H9 (cell line): ENCODE measurements around the gene C1QL4. TPM values are rescaled to one million over a fixed set of nuclear protein-coding genes. Genes with fewer than 3 reads are reported as not detected.

Source experiments
- DNase-seq: peaks from one replicate; pipeline ENCODE4 v3.0.0-alpha.2; 2017
- H2AFZ ChIP-seq: one replicate; pipeline ENCODE4 v1.6.1; 2013; ENCODE audit warnings: mild to moderate bottlenecking, low read length, control low read depth, moderate library complexity
- H2AK5ac ChIP-seq: 2 replicates; pipeline ENCODE4 v1.6.1; 2013; ENCODE audit warnings: low read length, control low read depth, mixed read lengths; ENCODE audit not compliant: insufficient read length
- H2BK120ac ChIP-seq: one replicate; pipeline ENCODE4 v1.6.1; 2013; ENCODE audit warnings: low read depth, mild to moderate bottlenecking, low read length, control low read depth, inconsistent platforms; ENCODE audit not compliant: poor library complexity, severe bottlenecking
- H2BK12ac ChIP-seq: 2 replicates; pipeline ENCODE4 v1.6.1; 2013; ENCODE audit warnings: low read length, control low read depth, mixed read lengths, low read depth; ENCODE audit not compliant: insufficient read length
- H2BK15ac ChIP-seq: 2 replicates; pipeline ENCODE4 v1.6.1; 2013; ENCODE audit warnings: low read depth, low read length, control low read depth
- H2BK20ac ChIP-seq: one replicate; pipeline ENCODE4 v1.6.1; 2013; ENCODE audit warnings: low read depth, mild to moderate bottlenecking, low read length, control low read depth, inconsistent platforms; ENCODE audit not compliant: poor library complexity, severe bottlenecking
- H2BK5ac ChIP-seq: 2 replicates; pipeline ENCODE4 v1.6.1; 2013; ENCODE audit warnings: low read length, control low read depth, mixed read lengths; ENCODE audit not compliant: insufficient read length
- H3K14ac ChIP-seq: 2 replicates; pipeline ENCODE4 v1.6.1; 2013; ENCODE audit warnings: low read length, control low read depth; ENCODE audit not compliant: insufficient read depth
- H3K18ac ChIP-seq: 2 replicates; pipeline ENCODE4 v1.6.1; 2013; ENCODE audit warnings: low read depth, mild to moderate bottlenecking, mixed read lengths, low read length, control low read depth; ENCODE audit not compliant: insufficient read length
- H3K23ac ChIP-seq: 2 replicates; pipeline ENCODE4 v1.6.1; 2013; ENCODE audit warnings: low read length, control low read depth, mixed read lengths, low read depth; ENCODE audit not compliant: insufficient read length
- H3K23me2 ChIP-seq: 2 replicates; pipeline ENCODE4 v1.6.1; 2013; ENCODE audit warnings: low read depth, mild to moderate bottlenecking, mixed read lengths, low read length, control low read depth; ENCODE audit not compliant: insufficient read length, poor library complexity, severe bottlenecking
- H3K27ac ChIP-seq: 2 replicates; pipeline ENCODE4 v1.5.1; 2013; ENCODE audit warnings: low read length, control low read depth, mixed read lengths, low read depth; ENCODE audit not compliant: insufficient read length
- H3K27me3 ChIP-seq: 2 replicates; pipeline ENCODE4 v1.6.1; 2013; ENCODE audit warnings: low read length, control low read depth, inconsistent platforms; ENCODE audit not compliant: insufficient read depth
- H3K4ac ChIP-seq: 2 replicates; pipeline ENCODE4 v1.6.1; 2013; ENCODE audit warnings: low read depth, mild to moderate bottlenecking, control low read depth, inconsistent platforms, low read length, moderate library complexity
- H3K4me1 ChIP-seq: 2 replicates; pipeline ENCODE4 v1.6.1; 2013; ENCODE audit warnings: low read length, control low read depth, inconsistent platforms; ENCODE audit not compliant: insufficient read depth
- H3K4me2 ChIP-seq: 2 replicates; pipeline ENCODE4 v1.6.1; 2013; ENCODE audit warnings: low read length, control low read depth, mixed read lengths; ENCODE audit not compliant: insufficient read length, insufficient read depth
- H3K56ac ChIP-seq: 2 replicates; pipeline ENCODE4 v1.6.1; 2013; ENCODE audit warnings: low read depth, mild to moderate bottlenecking, mixed read lengths, low read length, control low read depth; ENCODE audit not compliant: insufficient read length
- H3K79me1 ChIP-seq: 2 replicates; pipeline ENCODE4 v1.6.1; 2013; ENCODE audit warnings: low read depth, mild to moderate bottlenecking, moderate library complexity, low read length, control low read depth, inconsistent platforms; ENCODE audit not compliant: insufficient read depth, poor library complexity, severe bottlenecking
- H3K79me2 ChIP-seq: 2 replicates; pipeline ENCODE4 v1.6.1; 2013; ENCODE audit warnings: low read length, control low read depth, inconsistent platforms; ENCODE audit not compliant: insufficient read depth
- H3K9ac ChIP-seq: 2 replicates; pipeline ENCODE4 v1.6.1; 2013; ENCODE audit warnings: low read length, control low read depth, mixed read lengths; ENCODE audit not compliant: insufficient read length; ENCODE audit errors: extremely low read depth
- H3K9me3 ChIP-seq: one replicate; pipeline ENCODE4 v1.6.1; 2013; ENCODE audit warnings: low read depth, low read length, inconsistent platforms; ENCODE audit not compliant: control insufficient read depth
- H3T11ph ChIP-seq: one replicate; pipeline ENCODE4 v1.6.1; 2013; ENCODE audit warnings: mild to moderate bottlenecking, low read length, control low read depth, inconsistent platforms
- H4K20me1 ChIP-seq: one replicate; pipeline ENCODE4 v1.6.1; 2013; ENCODE audit not compliant: control insufficient read depth, insufficient read length, insufficient read depth
- H4K5ac ChIP-seq: 2 replicates; pipeline ENCODE4 v1.6.1; 2013; ENCODE audit warnings: low read depth, mild to moderate bottlenecking, mixed read lengths, low read length, control low read depth; ENCODE audit not compliant: insufficient read length
- H4K8ac ChIP-seq: replicated peaks from 2 replicates; pipeline ENCODE4 v1.6.1; 2013; ENCODE audit warnings: low read length, control low read depth, mixed read lengths, low read depth; ENCODE audit not compliant: insufficient read length
- H4K91ac ChIP-seq: 2 replicates; pipeline ENCODE4 v1.6.1; 2013; ENCODE audit warnings: low read depth, mild to moderate bottlenecking, moderate library complexity, mixed read lengths, low read length, control low read depth; ENCODE audit not compliant: insufficient read length
- H3K27ac Mint-ChIP-seq, 3 experiments: 2 replicates in 2 of 3; 3 replicates in 1 of 3; pipeline ENCODE4 v1.8.0; 2020 to 2021; ENCODE audit warnings: mixed read lengths in 3 of 3, mild to moderate bottlenecking in 1 of 3, moderate library complexity in 1 of 3
- H3K27me3 Mint-ChIP-seq: 2 replicates; pipeline ENCODE4 v1.8.0; 2021; ENCODE audit warnings: low read depth, mild to moderate bottlenecking, moderate library complexity, mixed read lengths
- H3K36me3 Mint-ChIP-seq, 3 experiments: 2 replicates in 2 of 3; 3 replicates in 1 of 3; pipeline ENCODE4 v1.8.0; 2020 to 2021; ENCODE audit warnings: low read depth in 3 of 3, mixed read lengths in 3 of 3; ENCODE audit not compliant: insufficient read depth in 1 of 3
- H3K4me1 Mint-ChIP-seq, 2 experiments: 2 replicates each; pipeline ENCODE4 v1.8.0; 2020; ENCODE audit warnings: mixed read lengths in 2 of 2
- H3K4me3 Mint-ChIP-seq, 2 experiments: 2 replicates in 1 of 2; 3 replicates in 1 of 2; pipeline ENCODE4 v1.8.0; 2020 to 2021; ENCODE audit warnings: mild to moderate bottlenecking in 2 of 2, mixed read lengths in 2 of 2, moderate library complexity in 1 of 2
- H3K9me3 Mint-ChIP-seq, 2 experiments: 2 replicates in 1 of 2; 3 replicates in 1 of 2; pipeline ENCODE4 v1.8.0; 2020; ENCODE audit warnings: mild to moderate bottlenecking in 2 of 2, mixed read lengths in 2 of 2, moderate library complexity in 1 of 2
- WGBS: extraction: QIAGEN DNeasy Blood & Tissue Kit; methylation state at CpG from one replicate; pipeline ENCODE4 v1.1.7; 2013; ENCODE audit warnings: missing lambda C conversion rate, low lambda C conversion rate, mixed read lengths; ENCODE audit not compliant: insufficient read length; ENCODE audit errors: extremely low coverage; 5-methylcytosine and 5-hydroxymethylcytosine counted together
- total RNA-seq: library from RNA; stranded (reverse); gene quantifications from 2 replicates; pipeline ENCODE4 v1.2.1, GENCODE V29; 2021
- TF ChIP-seq, protein P1 (sequence below): fragments of 200-600 bp; sonication (generic); conservative IDR thresholded peaks from 3 replicates; pipeline ENCODE4 v1.8.0; 2021; ENCODE audit warnings: antibody characterized with exemption, mild to moderate bottlenecking

C1QL4 gene
- total RNA-seq, 1 experiment from 2014 or later = 1.9 TPM

DNA sequence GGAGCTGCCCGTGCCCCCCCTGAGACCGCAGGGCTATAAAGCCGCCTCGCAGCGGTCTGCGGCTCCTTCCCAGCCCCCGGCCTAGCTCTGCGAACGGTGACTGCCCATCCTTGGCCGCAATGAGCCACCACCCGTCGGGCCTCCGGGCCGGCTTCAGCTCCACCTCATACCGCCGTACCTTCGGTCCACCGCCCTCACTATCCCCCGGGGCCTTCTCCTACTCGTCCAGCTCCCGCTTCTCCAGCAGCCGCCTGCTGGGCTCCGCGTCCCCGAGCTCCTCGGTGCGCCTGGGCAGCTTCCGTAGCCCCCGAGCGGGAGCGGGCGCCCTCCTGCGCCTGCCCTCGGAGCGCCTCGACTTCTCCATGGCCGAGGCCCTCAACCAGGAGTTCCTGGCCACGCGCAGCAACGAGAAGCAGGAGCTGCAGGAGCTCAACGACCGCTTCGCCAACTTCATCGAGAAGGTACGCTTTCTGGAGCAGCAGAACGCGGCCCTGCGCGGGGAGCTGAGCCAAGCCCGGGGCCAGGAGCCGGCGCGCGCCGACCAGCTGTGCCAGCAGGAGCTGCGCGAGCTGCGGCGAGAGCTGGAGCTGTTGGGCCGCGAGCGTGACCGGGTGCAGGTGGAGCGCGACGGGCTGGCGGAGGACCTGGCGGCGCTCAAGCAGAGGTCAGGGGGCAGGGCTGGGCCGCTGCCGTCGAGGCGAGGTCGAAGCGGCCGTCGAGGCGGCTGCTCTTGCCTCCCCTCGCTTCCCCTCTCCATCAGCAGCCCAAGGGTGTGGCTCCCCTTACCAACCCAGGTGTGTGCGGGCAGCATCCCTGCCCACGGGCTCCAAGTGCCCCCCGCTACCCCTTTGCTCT is 41.7 kb downstream of the C1QL4 start, which contains the start of gene PRPH:
PRPH (plus strand) TSS at position 66 of the 855 bp plus-strand sequence; CDS start at position 120, 54 bp downstream.
- H3K23me2 ChIP-seq = peaks cover 5% of the 10 kb centered on the region
- no peak within 1 kb of the TSS for H2BK120ac ChIP-seq
- no peak within 1 kb of the TSS for H4K8ac ChIP-seq
- no peak within 1 kb of the TSS for H3K56ac ChIP-seq
- Mint-ChIP-seq H3K27ac (no peak within 1 kb of the TSS), H3K27me3 (peaks cover 94% of the 10 kb centered on the region), H3K36me3 (no peaks in the 10 kb centered on the region; a peak in 2 of 7 replicates), H3K9me3 (peaks cover 0 to 2% of the 10 kb centered on the region in 2 experiments; a peak in 1 of 5 replicates), H3K4me1 (peaks cover 14 to 42% of the 10 kb centered on the region in 2 experiments), H3K4me3 (peak within 1 kb of the TSS; percentile 17 to 60; a peak in 3 of 5 replicates)
- no peak within 1 kb of the TSS for H4K5ac ChIP-seq
- no peak within 1 kb of the TSS for H3K27ac ChIP-seq
- peaks cover 56% of the 10 kb centered on the region for H3K27me3 ChIP-seq
- no peak within 1 kb of the TSS for H2BK12ac ChIP-seq
- peak within 1 kb of the TSS; percentile 46 for H3K4me2 ChIP-seq
- no peak within 1 kb of the TSS for H3K18ac ChIP-seq
- no peak within 1 kb of the TSS for H3T11ph ChIP-seq
- no peak within 1 kb of the TSS for H2BK20ac ChIP-seq
- no peak within 1 kb of the TSS for H3K23ac ChIP-seq
- H2BK15ac ChIP-seq = no peak within 1 kb of the TSS
- TF ChIP-seq, protein P1, sequence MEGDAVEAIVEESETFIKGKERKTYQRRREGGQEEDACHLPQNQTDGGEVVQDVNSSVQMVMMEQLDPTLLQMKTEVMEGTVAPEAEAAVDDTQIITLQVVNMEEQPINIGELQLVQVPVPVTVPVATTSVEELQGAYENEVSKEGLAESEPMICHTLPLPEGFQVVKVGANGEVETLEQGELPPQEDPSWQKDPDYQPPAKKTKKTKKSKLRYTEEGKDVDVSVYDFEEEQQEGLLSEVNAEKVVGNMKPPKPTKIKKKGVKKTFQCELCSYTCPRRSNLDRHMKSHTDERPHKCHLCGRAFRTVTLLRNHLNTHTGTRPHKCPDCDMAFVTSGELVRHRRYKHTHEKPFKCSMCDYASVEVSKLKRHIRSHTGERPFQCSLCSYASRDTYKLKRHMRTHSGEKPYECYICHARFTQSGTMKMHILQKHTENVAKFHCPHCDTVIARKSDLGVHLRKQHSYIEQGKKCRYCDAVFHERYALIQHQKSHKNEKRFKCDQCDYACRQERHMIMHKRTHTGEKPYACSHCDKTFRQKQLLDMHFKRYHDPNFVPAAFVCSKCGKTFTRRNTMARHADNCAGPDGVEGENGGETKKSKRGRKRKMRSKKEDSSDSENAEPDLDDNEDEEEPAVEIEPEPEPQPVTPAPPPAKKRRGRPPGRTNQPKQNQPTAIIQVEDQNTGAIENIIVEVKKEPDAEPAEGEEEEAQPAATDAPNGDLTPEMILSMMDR = peak; percentile 37; the same call in 2 of the 3 replicates
- H3K14ac ChIP-seq = no peak within 1 kb of the TSS; the same call in 1 of the 2 replicates
- no peak within 1 kb of the TSS for H3K4ac ChIP-seq
- peak; percentile 64 for DNase-seq
- H2AFZ ChIP-seq = no peak within 1 kb of the TSS
- H4K20me1 ChIP-seq = peaks cover 3% of the 10 kb centered on the region
- no peaks in the 10 kb centered on the region for H3K79me2 ChIP-seq
- H4K91ac ChIP-seq = no peak within 1 kb of the TSS
- H3K9ac ChIP-seq = no peak within 1 kb of the TSS
- H3K9me3 ChIP-seq = no peaks in the 10 kb centered on the region
- no peaks in the 10 kb centered on the region for H3K79me1 ChIP-seq
- WGBS = no CpG with 5 or more reads among the region's 82 CpGs
- H2AK5ac ChIP-seq = no peak within 1 kb of the TSS
- H2BK5ac ChIP-seq = no peak within 1 kb of the TSS
- no peaks in the 10 kb centered on the region for H3K4me1 ChIP-seq
